ENCODE results near the gene ZNF284.

GRCh38 chr19:44032001-44032610, 39.9 kb upstream of the ZNF284 start:
- TF ChIP-seq ZNF138 (CRISPR knock-in tag; conservative IDR thresholded peaks at IDR 0.05) (no peak), CTCF (IDR thresholded peaks at IDR 0.05) (no peak), SOX15 (CRISPR knock-in tag; IDR thresholded peaks at IDR 0.05) (no peak), JUN (CRISPR knock-in tag; IDR thresholded peaks at IDR 0.05) (no peak), ATF2 (CRISPR knock-in tag; IDR thresholded peaks at IDR 0.05; ENCODE audit: borderline replicate concordance, low read depth) (no peak)
